ENCODE data around the gene PSMB11.

PSMB11 gene

DNA sequence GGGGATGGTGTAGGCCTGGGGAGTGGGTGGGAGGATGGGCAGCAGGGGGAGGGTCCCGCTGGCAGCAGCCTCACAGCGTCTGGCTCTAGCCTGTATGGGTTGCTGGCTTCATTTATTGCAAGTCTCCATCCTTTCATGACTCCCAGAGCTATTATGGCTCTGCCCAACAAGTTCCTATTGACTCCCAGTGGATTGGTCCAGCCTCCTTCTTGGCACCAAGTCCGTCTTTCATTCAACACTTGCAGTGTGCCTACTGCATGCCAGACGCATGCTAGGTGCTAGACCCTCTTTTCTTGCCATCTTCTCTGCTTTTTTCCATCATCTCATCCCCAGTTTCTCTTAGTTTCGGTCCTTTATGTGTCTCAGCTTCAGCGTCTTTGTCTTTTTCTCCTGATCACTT, 1.1 kb downstream of the PSMB11 start:
- DNase-seq (ENCODE audit: low read depth in 2 of 2, low spot score in 1 of 2): no peak

DNA sequence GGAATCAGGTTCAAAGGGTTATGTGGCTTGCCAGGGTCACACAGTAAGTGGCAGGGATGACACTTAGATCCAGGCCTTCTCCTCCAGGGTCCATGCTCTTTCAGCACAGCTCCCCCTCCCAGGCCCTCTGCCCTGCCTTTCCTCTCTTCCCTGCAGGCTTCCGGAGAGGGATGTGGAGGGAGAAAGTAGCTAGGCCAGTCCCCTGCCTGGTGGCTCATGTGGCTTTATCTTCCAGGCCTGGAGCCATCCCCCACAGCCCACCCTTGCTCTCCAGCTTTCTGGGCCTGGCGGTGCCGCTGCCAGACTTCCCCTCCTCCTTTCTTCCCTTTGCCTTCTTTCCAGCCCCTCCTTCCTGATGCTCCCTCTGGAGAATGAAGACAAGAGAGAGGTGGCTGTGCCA, 1.7 kb downstream of the PSMB11 start:
- DNase-seq (ENCODE audit: low read depth in 2 of 2, low spot score in 1 of 2): no peak

DNA sequence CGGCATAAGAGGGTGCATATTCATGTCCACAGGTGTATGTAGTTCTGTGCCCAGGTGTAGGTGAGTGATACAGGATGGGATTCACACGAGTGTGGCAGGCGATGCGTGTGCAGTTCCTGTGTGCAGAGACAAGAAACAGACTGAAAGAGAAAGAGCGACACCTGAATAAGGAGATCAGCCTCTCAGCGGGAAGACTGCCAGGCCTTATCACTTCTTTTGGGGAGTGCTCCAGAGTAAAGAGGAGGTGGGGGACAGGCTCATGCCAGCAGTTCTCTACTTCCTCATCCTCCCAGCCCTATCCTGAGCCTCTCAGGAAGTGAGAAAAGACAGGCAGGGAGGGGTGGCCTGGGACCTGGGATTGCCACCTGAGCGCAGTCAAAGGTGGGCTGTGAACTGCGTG, 2.8 kb downstream of the PSMB11 start:
- no peak for DNase-seq (ENCODE audit: low read depth in 2 of 2, low spot score in 1 of 2)

- no peak for DNase-seq (ENCODE audit: low read depth in 2 of 2, low spot score in 1 of 2)
Observed at GRCh38 chr14:23045419-23046357, 3.7 kb downstream of the PSMB11 start.

DNA sequence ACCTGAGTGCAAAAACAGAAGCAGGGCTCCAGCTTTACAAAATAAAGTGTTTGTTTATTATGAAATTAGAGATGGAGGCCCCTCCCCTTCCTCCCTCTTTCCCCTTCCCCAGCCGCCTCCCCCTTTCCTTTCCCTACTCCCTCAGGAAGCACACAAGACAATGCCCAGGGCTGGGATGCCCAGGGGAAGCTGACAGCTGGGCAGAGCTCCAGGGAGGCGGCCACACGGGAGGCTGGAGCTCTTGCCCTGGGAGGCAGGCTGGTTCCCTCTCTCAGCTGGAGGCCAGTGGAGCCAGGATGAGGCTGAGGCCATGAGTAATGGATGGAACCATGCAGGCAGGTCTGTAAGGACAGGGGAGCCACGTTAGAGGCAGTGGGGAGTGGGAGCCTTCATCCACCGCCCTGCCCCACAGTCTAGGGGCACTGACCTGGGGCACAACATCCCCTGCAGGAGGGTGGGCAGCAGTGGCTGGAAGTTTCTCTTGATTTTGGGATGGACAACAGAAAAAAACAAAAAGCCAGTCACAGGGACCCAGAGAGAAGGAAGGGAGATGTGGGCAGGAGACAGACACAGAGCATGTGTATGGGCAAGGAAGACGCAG, 5.1 kb downstream of the PSMB11 start:
- DNase-seq (ENCODE audit: low read depth in 2 of 2, low spot score in 1 of 2): no peak

DNA sequence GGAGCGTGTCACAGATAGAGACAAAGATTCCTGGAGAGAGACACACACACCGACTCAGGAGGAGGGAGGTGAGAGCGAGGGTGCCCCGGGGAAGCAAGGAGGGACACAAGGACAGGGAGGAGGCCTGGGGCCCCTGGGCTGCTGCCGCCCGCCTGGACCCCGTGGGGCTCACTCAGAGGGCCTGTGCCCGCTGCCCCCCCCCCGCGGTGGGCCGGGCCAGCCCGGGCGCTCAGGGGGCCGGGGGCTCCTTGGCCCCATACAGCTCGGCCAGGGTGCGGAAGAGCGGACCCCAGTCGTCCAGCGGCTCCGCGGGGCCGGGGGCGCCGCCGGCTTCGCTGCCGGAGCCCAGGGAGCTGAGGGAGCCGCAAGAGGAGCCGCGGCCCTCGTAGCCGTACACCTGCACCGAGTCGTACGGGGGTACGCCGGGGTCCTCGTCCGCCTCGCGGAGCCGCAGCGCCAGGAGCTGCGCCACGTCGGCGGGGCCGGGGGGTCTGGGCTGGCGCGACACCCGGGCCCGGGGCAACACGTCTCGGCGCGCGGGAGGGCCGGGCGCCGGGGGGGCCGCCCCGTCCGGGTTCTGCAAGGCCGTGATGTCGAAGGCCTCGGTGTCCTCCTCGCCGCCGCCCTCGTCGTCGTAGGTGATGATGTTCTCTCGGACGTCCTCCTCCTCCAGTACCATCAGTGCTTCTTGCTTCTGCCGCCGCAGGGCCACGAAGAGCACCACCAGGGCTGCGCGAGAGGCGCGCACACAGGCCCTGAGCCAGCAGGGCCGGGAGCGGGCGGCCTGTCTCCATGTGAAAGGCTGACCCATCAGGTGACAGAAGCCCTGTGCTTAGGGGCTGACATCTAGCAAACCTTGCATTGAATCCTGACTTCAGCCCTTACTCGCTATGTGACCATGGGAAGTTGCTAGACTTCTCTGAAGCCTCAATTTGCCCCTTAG, 6.0 kb downstream of the PSMB11 start:
- DNase-seq (ENCODE audit: low read depth in 2 of 2, low spot score in 1 of 2): no peak

DNA sequence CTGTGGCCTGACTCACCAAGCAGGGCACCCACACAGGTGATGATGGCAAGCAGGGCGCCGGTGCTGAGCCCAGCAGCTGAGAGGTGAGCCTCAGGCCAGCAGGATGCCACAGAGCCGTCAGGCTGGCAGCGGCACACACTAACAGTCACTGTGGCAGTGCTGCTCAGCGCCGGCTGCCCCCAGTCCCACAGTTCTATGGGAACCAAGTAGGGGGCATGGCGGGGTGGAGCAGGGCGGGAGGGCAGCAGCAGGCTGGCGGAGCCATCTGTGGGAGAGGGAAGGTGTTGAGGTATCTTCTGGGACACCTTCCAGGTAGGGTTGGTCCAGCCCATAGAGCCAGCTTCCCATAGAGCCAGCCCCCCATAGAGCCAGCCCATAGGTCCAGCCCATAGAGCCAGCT, 7.0 kb downstream of the PSMB11 start:
- DNase-seq (ENCODE audit: low read depth in 2 of 2, low spot score in 1 of 2): no peak

DNA sequence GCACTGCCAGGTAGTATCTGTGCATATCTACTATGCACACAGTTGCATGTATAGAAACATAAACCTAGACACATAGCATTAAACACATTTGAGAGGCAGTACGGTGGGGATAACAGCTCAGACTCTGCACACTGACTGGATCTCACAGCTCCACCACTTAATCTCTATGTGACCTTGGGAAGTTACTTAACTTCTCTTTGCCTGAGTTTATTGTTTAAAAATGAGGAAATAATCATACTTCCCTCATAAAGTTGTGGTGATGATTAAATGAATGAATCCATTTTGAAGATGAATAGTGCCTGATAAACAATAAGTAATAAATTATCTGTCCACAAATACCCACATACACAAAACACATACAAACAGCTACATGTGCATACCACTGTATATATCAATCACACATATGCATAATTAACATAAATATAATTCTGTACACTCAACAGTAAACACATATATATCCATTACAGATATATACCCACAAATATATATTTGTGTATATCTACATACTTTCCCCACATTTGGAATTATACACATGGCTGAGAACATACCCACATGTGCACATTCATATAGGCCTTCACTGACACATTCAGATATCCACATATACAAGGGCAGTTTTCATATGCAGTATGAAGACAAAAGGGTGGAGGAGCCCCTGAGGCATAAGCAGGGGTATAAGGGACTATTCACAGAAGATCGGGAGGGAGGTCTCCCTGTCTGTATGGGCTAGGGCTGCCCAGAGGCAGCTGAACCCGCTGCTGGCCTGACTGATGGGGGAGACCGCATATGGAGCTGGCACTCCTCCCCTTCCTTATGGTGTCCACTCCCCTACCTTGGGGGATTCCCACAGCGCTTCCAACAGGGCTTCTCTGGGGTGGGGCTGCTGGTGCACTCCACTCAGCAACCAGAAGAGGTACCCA, 9.4 kb downstream of the PSMB11 start:
- DNase-seq (ENCODE audit: low read depth in 2 of 2, low spot score in 1 of 2): no peak

DNA sequence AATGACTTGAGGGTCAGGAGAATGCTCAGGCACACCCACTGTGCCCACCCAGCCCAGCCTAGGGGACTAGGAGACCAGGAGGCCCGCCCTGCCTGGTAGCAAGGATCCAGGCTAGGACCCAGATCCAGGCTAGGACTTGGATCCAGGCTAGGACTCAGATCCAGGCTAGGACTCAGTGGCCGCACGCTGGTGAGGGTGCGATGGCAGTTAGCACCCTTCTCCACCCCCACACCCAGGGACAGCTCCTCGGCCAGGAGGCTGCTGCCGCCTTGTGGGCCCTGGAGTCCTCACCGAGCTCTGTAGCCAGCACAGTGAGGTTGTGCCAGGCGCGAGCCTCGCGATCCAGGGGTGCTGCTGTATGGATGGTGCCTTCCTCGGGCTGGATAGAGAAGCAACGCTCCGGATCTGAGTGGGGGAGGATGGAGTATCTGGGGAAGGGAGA, 10.2 kb downstream of the PSMB11 start:
- DNase-seq (ENCODE audit: low read depth in 2 of 2, low spot score in 1 of 2): no peak

DNA sequence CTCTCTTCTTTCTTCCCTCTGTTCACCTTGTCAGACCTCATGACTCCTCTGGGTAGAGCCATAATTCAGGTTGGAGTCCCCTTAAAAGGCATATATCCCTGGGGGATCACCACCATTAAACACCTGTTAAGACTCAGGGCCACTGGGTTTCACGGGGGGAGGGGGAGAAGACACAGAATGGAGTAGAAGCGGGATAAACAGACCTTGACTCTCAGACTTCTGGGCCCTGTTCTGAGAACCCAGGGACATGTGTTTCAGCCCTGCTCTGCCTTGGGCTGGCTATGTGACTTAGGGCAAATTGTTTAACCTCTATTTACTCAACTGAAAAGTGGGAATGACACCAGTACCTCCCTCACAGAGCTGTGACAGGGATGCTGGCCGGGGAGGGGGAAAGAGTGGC, 10.7 kb downstream of the PSMB11 start:
- DNase-seq (ENCODE audit: low read depth in 2 of 2, low spot score in 1 of 2): no peak

DNA sequence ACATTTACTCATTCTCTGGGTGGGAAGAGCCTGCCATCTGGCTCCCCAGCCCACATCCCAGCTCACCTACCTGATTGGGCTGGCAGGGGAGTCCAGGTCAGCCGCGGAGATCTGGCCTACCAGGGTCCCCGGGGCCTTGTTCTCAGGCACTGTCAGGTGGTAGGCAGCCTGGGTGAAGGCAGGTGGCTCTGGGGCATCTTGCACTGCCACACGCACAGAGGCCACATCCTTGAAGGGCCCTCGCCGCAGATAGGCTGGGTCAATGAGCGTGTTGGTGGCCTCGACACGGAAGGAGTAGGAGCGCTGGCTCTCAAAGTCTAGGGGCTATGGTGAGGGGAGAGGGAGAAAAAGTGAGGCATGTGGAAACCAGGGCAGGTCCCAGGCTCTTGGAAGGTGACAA, 11.4 kb downstream of the PSMB11 start:
- DNase-seq (ENCODE audit: low read depth in 2 of 2, low spot score in 1 of 2): no peak

- DNase-seq (ENCODE audit: low read depth in 2 of 2, low spot score in 1 of 2): no peak
Observed at GRCh38 chr14:23054000-23054811, 12.2 kb downstream of the PSMB11 start.

GRCh38 chr14:23055147-23055550, 13.1 kb downstream of the PSMB11 start:
- no peak for DNase-seq (ENCODE audit: low read depth in 2 of 2, low spot score in 1 of 2)

DNA sequence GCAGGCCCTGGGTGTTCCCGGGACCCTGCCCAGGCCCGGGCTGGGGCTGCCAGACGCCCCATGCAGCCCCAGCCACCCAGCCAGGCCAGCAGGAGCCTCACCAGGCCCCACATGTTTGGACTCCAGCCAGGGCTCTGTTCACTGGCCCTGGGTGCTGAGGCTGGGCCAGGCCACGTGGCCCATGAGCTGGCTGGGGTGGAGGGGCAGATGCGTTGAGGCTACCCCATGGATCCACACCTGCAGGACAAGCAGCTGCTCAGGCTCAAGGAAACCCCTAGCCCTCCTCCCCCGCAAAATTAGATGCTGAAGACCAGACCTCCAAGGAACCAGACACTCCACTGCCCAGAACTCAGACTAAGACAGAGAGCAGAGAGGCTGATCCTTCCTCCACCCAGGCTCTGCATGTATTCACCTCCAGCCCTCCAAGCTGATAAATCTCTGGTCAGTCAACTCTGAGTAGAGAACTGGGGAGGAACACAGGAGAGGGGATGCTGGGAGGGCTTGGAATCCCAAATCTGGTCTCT, 13.7 kb downstream of the PSMB11 start:
- no peak for DNase-seq (ENCODE audit: low read depth in 2 of 2, low spot score in 1 of 2)

GRCh38 chr14:23056145-23056955, 14.3 kb downstream of the PSMB11 start:
- peak in 1 of 2 donors; percentile 49 for DNase-seq (ENCODE audit: low read depth in 2 of 2, low spot score in 1 of 2)

DNA sequence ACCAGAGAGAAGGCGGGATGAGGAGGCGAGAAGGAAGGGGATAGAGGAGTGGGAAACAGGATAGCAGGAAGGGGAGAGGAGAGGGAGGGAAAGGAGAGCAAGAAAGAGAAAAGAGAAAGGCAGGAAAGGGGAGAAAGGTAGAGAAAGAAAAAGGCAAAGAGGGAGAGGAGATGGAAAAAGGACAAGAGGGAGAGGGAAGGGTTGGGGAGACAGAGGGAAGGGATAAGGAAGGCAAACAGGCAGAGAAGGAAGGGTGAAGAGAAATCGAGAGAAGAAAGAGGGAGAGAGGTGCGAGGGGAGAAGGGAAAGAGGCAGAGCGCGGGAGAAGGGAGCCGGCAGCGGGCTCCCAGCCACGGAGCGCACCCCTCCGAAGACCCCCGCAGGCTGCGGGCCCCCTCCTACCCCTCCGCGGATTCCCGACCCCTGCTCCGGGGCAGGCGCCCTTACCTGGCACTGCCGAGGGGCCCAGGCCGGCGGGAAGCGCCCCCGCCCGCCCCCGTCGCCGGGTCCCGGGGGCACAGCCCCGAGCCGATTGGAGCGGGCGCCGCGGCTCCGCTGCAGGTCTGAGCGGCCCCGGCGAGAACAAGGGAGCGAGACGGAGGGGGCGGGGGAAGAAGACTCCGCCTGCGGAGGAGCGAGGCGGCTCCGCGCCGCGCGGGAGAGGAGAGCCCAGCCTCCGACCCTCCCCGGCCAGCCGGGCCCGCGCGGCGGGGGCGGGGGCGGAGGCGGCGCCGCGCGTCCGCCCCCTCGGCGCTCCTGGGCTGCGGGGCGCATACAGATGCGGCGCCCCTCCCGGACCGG, 15.1 kb downstream of the PSMB11 start, which contains the start of gene CDH24:
Gene CDH24, minus strand, starts transcription at position 565 of the 801 bp plus-strand sequence. CDS start 1,787 bp downstream, outside the sequence.
- peak in 1 of 2 donors; percentile 44 for DNase-seq (ENCODE audit: low read depth in 2 of 2, low spot score in 1 of 2)
